Mucosa of rectum (tissue), 2 donors: Measurements from ENCODE around the gene C10orf105.
A peak's percentile ranks its signal among the peaks of the same experiment; 100 is the strongest.

Experiments
- H3K27ac ChIP-seq, 2 donors: one replicate each; pipeline ENCODE4 v1.7.0; 2013; ENCODE audit warnings: inconsistent platforms in 2 of 2, low read depth in 2 of 2, low read length in 2 of 2
- H3K27me3 ChIP-seq, 2 donors: one replicate each; pipeline ENCODE4 v1.7.0; 2013; ENCODE audit warnings: low read length in 2 of 2; ENCODE audit not compliant: control insufficient read depth in 2 of 2, insufficient read depth in 2 of 2
- H3K36me3 ChIP-seq, 2 donors: one replicate each; pipeline ENCODE4 v1.7.0; 2013; ENCODE audit warnings: low read length in 2 of 2; ENCODE audit not compliant: control insufficient read depth in 2 of 2, insufficient read depth in 2 of 2
- H3K4me1 ChIP-seq, 2 donors: one replicate each; pipeline ENCODE4 v1.7.0; 2013; ENCODE audit warnings: low read length in 2 of 2, mild to moderate bottlenecking in 1 of 2; ENCODE audit not compliant: control insufficient read depth in 2 of 2, insufficient read depth in 2 of 2
- H3K4me3 ChIP-seq, 2 donors: one replicate each; pipeline ENCODE4 v1.7.0; 2013; ENCODE audit warnings: low read length in 2 of 2
- H3K9ac ChIP-seq, 2 donors: one replicate each; pipeline ENCODE4 v1.7.0; 2013; ENCODE audit warnings: low read length in 2 of 2, low read depth in 1 of 2, mild to moderate bottlenecking in 1 of 2
- H3K9me3 ChIP-seq, 2 donors: one replicate each; pipeline ENCODE4 v1.7.0; 2013; ENCODE audit warnings: low read length in 2 of 2; ENCODE audit not compliant: control insufficient read depth in 2 of 2
- donor health status: healthy.
- donor health status: Normal muscosa, but diverticular disease.

Gene C10orf105

DNA sequence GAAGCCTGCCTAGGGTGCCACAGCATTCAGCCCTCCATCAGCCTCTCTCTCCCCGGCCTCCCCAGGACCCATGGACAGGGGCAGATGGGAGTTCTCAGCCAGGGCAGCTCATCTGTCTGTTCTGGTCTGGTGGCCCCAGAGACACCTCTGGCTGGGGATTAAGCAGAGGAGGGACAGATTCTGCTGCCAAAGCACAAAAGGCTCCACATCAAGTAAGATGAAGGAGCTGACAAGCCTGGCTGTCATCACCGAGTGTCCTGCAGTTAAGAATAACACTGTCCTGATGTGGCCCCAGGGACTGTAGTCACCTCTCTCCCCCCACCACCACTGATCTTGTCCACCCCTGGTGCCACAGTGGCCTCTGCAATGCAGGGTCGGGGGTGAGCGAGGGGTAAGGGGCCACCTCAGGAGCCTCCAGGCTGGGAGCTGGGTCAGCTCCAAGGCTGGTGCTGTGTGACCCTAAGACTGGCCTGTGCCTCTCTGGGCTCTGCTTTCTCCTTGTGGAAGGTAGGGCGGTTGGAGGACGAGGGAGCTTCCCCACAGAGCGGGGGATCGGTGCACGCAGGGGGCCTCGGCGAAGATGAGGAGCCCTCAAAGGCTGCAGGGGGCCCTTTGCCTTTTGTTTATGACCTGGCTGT, 18.7 kb downstream of the C10orf105 start:
- Histone ChIP-seq H3K9ac (no peak overlapping the region), H3K36me3 (no peaks in the 10 kb centered on the region), H3K4me3 (no peak overlapping the region), H3K4me1 (peaks cover 4 to 9% of the 10 kb centered on the region in 2 donors), H3K9me3 (no peaks in the 10 kb centered on the region), H3K27me3 (no peaks in the 10 kb centered on the region), H3K27ac (no peak overlapping the region)

DNA sequence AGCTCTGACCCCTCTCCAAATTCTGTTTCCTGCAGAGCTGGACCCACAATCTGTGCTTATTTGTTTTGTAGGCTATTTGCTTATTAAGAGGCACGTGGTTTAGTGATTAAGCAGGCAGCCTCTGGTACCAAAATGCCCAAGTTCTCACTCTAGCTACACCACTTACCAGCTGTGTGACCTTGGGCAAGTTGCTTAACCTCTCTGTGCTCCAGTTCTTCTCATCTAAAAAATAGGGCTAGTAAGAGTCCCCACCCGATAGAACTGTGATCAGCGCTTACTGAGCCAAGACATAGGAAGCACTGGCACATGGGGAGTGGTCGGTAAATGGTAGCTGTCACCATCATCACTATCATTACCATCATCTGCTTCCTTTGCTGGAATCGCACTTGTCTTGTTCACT, 20.8 kb downstream of the C10orf105 start:
- Histone ChIP-seq H3K4me1 (peaks cover 13% of the 10 kb centered on the region in 2 donors), H3K27me3 (no peaks in the 10 kb centered on the region), H3K27ac (no peak overlapping the region), H3K36me3 (no peaks in the 10 kb centered on the region), H3K4me3 (no peak overlapping the region), H3K9me3 (no peaks in the 10 kb centered on the region), H3K9ac (no peak overlapping the region)

DNA sequence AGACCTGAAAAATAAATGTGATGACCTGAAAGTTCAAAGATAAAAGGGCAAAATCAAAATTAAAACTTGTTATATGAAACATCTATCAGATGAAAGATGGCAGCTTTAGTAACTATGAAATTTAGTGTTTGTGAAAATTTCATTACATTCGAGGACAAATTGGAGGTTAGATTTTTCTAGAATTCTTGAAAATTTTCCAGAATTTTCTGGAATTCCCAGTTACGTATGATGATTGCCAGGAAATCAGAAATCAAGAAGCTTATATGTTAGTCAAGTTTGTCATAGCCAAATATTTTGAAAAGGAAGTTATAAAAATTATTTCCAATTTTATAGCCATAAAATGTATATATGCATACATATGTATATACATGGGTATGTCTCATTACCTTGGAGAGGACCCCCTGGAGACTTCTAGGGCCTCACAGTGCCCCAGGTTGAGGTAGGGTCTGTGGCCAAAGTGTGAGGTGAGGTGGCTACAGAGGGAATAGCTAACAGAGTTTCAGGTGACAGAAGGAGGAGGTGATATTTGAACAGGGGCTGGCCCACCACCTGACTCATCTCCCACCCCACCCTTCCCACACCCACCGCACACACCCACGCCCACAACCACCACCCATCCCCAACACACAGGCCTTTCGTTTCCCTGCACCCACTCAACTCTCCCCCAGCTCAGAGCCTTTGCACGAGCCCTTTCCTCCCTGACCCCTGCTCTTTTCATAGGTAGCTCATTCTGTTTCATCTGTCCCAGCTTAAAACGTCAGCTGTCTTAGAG, 21.5 kb downstream of the C10orf105 start:
- Histone ChIP-seq H3K4me1 (peaks cover 13 to 14% of the 10 kb centered on the region in 2 donors), H3K9ac (no peak overlapping the region), H3K9me3 (no peaks in the 10 kb centered on the region), H3K27ac (no peak overlapping the region), H3K4me3 (no peak overlapping the region), H3K27me3 (no peaks in the 10 kb centered on the region), H3K36me3 (no peaks in the 10 kb centered on the region)

DNA sequence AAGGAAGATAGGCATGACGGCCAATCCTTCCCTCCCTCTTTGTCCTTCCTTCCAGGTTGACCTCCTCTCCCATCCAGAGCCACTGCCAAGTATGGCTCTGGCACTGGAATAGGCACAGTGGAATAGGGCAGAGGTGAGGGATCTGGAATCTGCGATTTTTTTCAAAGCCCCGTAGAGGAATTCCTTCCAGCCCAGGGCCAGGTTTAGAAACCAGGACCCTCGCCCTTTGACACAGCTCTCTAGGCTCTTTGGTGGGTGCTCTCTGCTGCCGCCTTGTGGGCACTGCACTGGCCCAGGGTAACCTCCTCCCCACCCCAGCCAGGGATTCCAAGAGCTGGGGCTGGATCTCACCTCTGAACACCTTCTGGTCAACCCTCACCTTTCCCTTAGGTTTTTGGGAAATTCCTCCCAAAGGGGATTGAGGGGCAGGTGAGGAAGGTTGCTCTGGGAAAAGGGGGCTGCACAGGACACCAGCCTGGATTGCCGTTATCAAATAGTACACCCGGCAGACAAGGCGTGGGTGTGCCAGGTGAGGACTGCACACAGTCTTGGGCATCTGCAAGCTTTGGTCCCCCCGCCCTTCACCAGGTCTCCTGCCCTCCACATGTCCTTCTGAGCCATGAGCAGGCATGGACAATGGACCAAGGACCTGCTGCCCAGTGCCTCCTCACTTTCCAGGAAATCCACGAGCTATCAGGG, 22.8 kb downstream of the C10orf105 start:
- Histone ChIP-seq H3K4me1 (peaks cover 13 to 14% of the 10 kb centered on the region in 2 donors), H3K9me3 (no peaks in the 10 kb centered on the region), H3K27ac (no peak overlapping the region)

DNA sequence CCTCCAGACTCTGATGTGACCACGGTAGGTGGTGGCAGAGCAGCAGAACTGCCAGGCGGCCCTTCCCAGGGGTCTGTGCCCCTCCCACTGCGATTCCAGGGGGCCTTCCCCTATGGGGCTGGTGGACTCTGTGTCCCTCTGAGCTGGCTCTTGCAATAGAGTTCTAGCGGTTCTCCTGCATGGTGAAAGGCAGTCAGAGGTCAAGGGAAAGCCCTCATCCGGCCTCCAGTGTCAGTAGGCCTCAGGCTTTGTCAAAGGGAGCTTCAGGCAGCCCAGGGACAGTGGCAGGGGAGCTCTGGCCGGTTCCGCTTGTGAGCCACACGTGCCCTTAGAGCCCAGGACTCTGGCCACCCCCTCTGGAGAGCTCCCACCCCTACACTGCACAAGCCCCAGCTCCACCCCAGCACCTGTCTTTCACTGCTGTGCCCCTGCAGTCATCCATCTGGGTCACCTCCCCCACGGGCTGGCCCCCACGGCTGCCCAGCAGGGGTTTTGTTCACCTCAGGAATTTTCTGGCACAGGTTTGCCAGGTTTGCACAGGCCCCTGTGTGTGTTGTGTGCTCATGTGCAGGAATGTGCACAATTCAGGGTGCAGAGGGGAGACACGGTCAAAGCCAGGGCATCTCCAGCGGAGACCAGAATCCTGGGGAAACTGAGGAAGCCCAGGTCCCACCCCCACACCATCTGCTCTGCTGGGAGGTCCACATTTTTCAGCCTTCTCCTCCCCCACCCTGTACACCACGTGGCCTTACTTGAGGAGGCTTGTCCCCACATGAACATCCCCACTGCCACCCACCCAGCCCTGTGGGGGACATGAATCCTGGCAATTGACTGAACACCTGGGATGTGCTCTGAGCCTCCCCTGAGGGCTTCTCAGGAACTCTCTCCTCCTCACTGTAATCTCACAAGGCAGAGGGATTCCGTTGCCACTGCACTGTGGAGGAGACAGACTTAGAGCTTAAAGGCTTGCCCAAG, 23.8 kb downstream of the C10orf105 start:
- H3K36me3 ChIP-seq = no peaks in the 10 kb centered on the region
- H3K27ac ChIP-seq = peak overlapping the region in 1 of 2 donors; percentile 23
- no peaks in the 10 kb centered on the region for H3K27me3 ChIP-seq
- no peak overlapping the region for H3K9ac ChIP-seq
- no peaks in the 10 kb centered on the region for H3K9me3 ChIP-seq
- no peak overlapping the region for H3K4me3 ChIP-seq
- H3K4me1 ChIP-seq = peaks cover 13 to 14% of the 10 kb centered on the region in 2 donors

More for the DNA sequence above, 22.8 kb downstream of the C10orf105 start:
- Histone ChIP-seq H3K4me3 (no peak overlapping the region), H3K36me3 (no peaks in the 10 kb centered on the region), H3K27me3 (no peaks in the 10 kb centered on the region), H3K9ac (no peak overlapping the region)

DNA sequence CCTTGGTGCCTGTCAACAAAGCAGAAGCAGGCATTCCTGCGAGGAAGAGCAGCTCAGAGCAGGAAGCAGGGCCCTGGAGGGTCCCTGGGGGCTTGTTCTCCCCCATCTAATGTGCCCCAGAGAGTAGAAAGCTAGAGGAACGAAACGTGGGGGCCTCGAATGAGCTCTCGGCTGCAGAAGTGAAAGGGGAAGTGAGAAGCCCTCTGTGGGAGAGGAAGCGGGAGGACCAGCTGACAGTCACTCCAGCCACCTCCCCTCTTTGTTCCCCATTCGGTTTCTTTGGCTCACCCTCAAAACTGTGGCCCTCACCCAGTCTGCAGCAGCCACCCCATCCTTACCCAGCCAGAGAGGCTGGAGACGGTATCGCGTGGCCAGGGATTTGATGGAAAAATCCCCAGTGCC, 25.0 kb downstream of the C10orf105 start:
- Histone ChIP-seq H3K36me3 (no peaks in the 10 kb centered on the region), H3K4me3 (no peak overlapping the region), H3K27ac (peak overlapping the region; percentile 27 to 71), H3K27me3 (no peaks in the 10 kb centered on the region), H3K4me1 (peaks cover 13 to 14% of the 10 kb centered on the region in 2 donors), H3K9ac (no peak overlapping the region), H3K9me3 (no peaks in the 10 kb centered on the region)

DNA sequence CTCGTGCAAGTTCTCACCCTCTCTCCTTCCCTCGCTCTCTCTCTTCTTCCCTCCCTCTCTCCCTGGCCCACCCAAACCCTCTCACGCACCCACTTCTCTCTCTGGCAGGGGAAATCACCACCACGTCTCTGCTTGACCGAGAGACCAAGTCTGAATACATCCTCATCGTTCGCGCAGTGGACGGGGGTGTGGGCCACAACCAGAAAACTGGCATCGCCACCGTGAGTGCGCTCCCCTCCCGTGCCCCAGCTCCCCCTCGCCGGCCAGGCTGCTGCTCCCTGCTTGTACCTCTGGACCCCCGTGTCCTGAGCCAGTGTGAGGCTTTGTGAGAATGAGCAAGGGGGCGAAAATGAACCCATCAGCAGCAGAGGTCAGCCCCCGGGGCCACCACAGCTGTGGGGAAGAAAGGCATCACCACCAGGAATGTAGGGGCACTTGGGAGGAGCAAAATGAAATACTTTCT, 25.5 kb downstream of the C10orf105 start:
- peak overlapping the region; percentile 27 to 71 for H3K27ac ChIP-seq
- peaks cover 13 to 14% of the 10 kb centered on the region in 2 donors for H3K4me1 ChIP-seq
- no peaks in the 10 kb centered on the region for H3K9me3 ChIP-seq
- peak overlapping the region in 1 of 2 donors; percentile 7 for H3K4me3 ChIP-seq
- no peak overlapping the region for H3K9ac ChIP-seq
- H3K27me3 ChIP-seq = no peaks in the 10 kb centered on the region
- no peaks in the 10 kb centered on the region for H3K36me3 ChIP-seq

DNA sequence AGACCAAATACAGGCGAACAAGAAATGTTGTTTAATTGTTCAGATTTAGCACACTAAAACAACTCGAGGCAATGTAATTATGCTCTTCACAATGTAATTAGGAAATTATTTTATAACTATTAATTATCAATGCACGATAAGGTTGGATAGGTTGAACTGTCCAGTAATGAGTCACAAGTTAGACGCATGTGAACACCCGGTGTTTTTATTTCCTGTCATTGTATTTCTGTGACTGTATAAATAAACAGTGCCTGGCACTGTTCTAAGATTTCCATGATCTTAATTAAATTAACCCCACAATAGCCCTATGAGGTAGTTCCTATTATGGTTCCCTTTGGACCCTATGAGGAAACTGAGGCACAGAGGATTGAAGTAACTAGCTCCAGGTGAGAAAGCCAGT, 26.2 kb downstream of the C10orf105 start:
- H3K27me3 ChIP-seq = no peaks in the 10 kb centered on the region
- no peak overlapping the region for H3K9ac ChIP-seq
- H3K36me3 ChIP-seq = no peaks in the 10 kb centered on the region
- no peaks in the 10 kb centered on the region for H3K9me3 ChIP-seq
- H3K4me1 ChIP-seq = peaks cover 13 to 14% of the 10 kb centered on the region in 2 donors
- peak overlapping the region; percentile 27 to 71 for H3K27ac ChIP-seq
- H3K4me3 ChIP-seq = no peak overlapping the region

DNA sequence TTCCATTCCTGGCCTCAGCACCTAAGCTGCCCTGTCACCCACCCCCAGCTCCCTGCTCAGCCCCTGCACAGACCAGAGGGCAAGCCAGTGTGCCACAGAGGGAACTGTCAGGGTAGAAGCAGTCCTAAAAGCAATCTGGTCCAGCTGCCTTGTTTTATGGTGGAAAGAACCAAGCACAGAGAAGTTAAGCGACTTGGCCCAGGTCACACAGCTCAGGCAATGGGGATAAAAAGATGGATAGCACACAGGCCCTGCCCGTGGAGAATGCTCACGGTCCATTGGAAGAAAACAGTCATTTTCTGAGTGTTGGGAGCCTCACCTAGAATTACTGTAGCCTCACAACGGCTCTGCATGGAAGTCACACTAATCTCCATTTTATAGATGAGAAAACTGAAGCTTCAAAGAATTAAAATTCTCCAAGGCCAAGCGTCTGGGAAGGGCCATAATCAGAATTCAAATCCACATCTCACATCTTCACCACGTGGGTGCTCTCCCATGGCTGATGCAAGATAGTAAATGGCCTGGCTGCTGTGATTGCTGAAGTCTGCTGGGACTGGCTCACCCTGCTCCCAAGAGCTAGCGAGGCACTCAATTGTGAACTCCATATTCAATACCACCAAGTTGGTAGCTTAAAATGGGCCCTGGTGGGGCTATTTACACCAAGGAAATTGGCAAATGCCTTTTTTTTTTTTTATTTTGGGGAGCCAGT, 26.8 kb downstream of the C10orf105 start:
- Histone ChIP-seq H3K27ac (no peak overlapping the region), H3K27me3 (no peaks in the 10 kb centered on the region), H3K36me3 (no peaks in the 10 kb centered on the region), H3K4me3 (no peak overlapping the region), H3K9ac (no peak overlapping the region), H3K4me1 (peaks cover 13 to 14% of the 10 kb centered on the region in 2 donors), H3K9me3 (no peaks in the 10 kb centered on the region)
